ENCODE measurements around the gene C19orf33. TPM values are rescaled to one million over a fixed set of nuclear protein-coding genes. Genes with fewer than 3 reads are reported as not detected.

C19orf33 gene
- total and polyA plus RNA-seq, 9 of the 15 experiments (the other 6 are each of a cell fraction or from before 2014, with no cell fraction given): 3.2 TPM; not detected in 8

DNA sequence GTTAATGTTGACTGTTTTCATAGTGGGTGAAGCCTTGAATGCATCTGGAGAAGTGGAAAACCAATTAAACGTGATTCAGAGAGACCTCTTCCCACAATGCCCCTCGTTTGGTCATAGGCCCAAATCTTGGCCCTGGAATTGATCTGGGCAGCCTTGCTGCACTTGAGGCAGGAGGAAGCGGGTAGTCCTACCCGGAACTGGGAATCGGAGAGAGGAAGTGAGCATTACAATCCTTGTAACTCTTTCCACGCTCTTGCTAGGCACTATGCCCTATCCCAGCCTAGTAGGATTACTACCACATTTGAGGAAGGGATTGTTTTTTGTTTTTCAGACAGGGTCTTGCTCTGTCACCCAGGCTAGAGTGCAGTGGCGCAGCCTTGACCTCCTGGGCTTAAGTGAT, 19.2 kb downstream of the C19orf33 start:
- TF ChIP-seq NFE2 (IDR thresholded peaks at IDR 0.05; ENCODE audit: low read depth) (no peak), SPI1 (IDR thresholded peaks at IDR 0.05; ENCODE audit: borderline replicate concordance, low read depth, low read length) (peak; percentile 33; the same call in 1 of the 2 replicates), KDM2B (CRISPR knock-in tag; IDR thresholded peaks at IDR 0.05) (no peak)
- Histone ChIP-seq H3K4me2 (ENCODE audit: insufficient read depth, low read length) (no peak overlapping the region), H3K9me1 (ENCODE audit: control insufficient read depth, insufficient read depth, low read length) (no peaks in the 10 kb centered on the region), H3K4me1 (replicated peaks in 1 of 2; ENCODE audit: control insufficient read depth in 2 of 2, insufficient read depth in 2 of 2, low read length in 2 of 2) (peaks cover 31 to 39% of the 10 kb centered on the region in 2 experiments), H3K9me3 (replicated peaks; ENCODE audit: control insufficient read depth, insufficient read depth, low read depth, low read length) (no peaks in the 10 kb centered on the region), H3K9ac (ENCODE audit: insufficient read depth in 1 of 2, low read depth in 2 of 2, low read length in 2 of 2) (no peak overlapping the region; a peak in 1 of 4 replicates), H4K20me1 (replicated peaks; ENCODE audit: control insufficient read depth, insufficient read depth, low read length) (no peaks in the 10 kb centered on the region), H3K4me3 (no peak overlapping the region), H3K27ac (ENCODE audit: extremely low read depth, low read depth, low read length) (no peak overlapping the region), H3K79me2 (ENCODE audit: control insufficient read depth, insufficient read depth, low read length) (no peaks in the 10 kb centered on the region), H3K36me3 (ENCODE audit: control insufficient read depth, insufficient read depth, low read length) (no peaks in the 10 kb centered on the region), H2AFZ (ENCODE audit: low read depth, low read length) (peak overlapping the region; percentile 65), H3K27me3 (ENCODE audit: control insufficient read depth in 2 of 2, insufficient read depth in 2 of 2, low read length in 2 of 2) (no peaks in the 10 kb centered on the region)
- WGBS (ENCODE audit: insufficient coverage, low coverage, missing lambda C conversion rate): 77% methylated on average over 7 of the region's 7 CpGs
- peak; percentile 48 for FAIRE-seq
- in situ Hi-C loops (cut with MboI) (no loop called here), intact Hi-C loops (cut with micrococcal nuclease) (no loop called here)
- POLR2A ChIA-PET: no interaction called here
- no TSS peak for BruUV-seq (replicated peaks)
- CTCF ChIA-PET (ENCODE audit: low intra/inter-chr PET ratio): no interaction called here
- ATAC-seq: no peak
- no peak for DNase-seq (ENCODE audit: extremely low read depth in 1 of 4, low spot score in 3 of 4)

DNA sequence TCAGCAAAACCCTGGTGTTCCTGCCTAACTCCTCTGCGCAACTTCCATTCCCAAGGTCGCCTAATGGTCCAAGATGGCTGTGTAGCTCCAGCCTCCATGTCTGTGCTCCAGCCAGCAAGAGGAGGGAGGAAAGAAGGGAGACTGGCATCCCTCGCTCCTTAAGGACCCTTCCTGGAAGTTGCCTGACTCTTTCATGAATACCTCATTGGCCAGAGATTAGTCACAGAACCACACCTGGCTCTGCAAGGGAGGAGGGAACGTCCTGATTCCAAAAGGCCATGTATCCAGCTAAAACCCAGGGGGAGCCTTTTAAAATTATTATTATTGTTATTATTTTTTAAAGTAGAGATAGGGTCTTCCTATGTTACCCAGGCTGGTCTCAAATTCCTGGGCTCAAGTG, 20.4 kb downstream of the C19orf33 start:
- Histone ChIP-seq H4K20me1 (replicated peaks; ENCODE audit: control insufficient read depth, insufficient read depth, low read length) (no peaks in the 10 kb centered on the region), H3K4me1 (replicated peaks in 1 of 2; ENCODE audit: control insufficient read depth in 2 of 2, insufficient read depth in 2 of 2, low read length in 2 of 2) (peaks cover 24 to 36% of the 10 kb centered on the region in 2 experiments), H3K27me3 (ENCODE audit: control insufficient read depth in 2 of 2, insufficient read depth in 2 of 2, low read length in 2 of 2) (no peaks in the 10 kb centered on the region), H3K9me3 (replicated peaks; ENCODE audit: control insufficient read depth, insufficient read depth, low read depth, low read length) (no peaks in the 10 kb centered on the region), H3K9ac (ENCODE audit: insufficient read depth in 1 of 2, low read depth in 2 of 2, low read length in 2 of 2) (peak overlapping the region in 1 of 2 experiments; percentile 1; a peak in 1 of 4 replicates), H3K4me2 (ENCODE audit: insufficient read depth, low read length) (no peak overlapping the region), H3K36me3 (ENCODE audit: control insufficient read depth, insufficient read depth, low read length) (no peaks in the 10 kb centered on the region), H3K4me3 (no peak overlapping the region), H3K9me1 (ENCODE audit: control insufficient read depth, insufficient read depth, low read length) (no peaks in the 10 kb centered on the region), H3K27ac (ENCODE audit: extremely low read depth, low read depth, low read length) (no peak overlapping the region), H3K79me2 (ENCODE audit: control insufficient read depth, insufficient read depth, low read length) (no peaks in the 10 kb centered on the region), H2AFZ (ENCODE audit: low read depth, low read length) (peak overlapping the region; percentile 64)
- DNase-seq (ENCODE audit: extremely low read depth in 1 of 4, low spot score in 3 of 4): no peak
- BruUV-seq (replicated peaks): no TSS peak
- intact Hi-C loops (cut with micrococcal nuclease): no loop called here
- no peak for ATAC-seq
- in situ Hi-C loops (cut with MboI): no loop called here
- peak; percentile 44 for FAIRE-seq
- TF ChIP-seq KLF16 (IDR thresholded peaks at IDR 0.05) (no peak), YY1 (IDR thresholded peaks at IDR 0.05; ENCODE audit: borderline replicate concordance in 1 of 3, control insufficient read depth in 1 of 3, extremely low read depth in 1 of 3, insufficient read depth in 3 of 3, insufficient read length in 1 of 3, insufficient replicate concordance in 2 of 3, low read depth in 1 of 3, low read length in 2 of 3) (peak in 1 of 3 experiments; percentile 38)
- 81% methylated on average over 3 of the region's 4 CpGs for WGBS (ENCODE audit: insufficient coverage, low coverage, missing lambda C conversion rate)
- ChIA-PET POLR2A (interaction anchor here (0.6 kb wide), 1 partner anchor 13 kb away, joined by 4 read pairs; no protein-coding TSS in a partner anchor), CTCF (ENCODE audit: low intra/inter-chr PET ratio) (no interaction called here)

Measured in K562 (cell line).